ENCODE results near the gene MAPK4. TPM values are rescaled to one million over a fixed set of nuclear protein-coding genes. Genes with fewer than 3 reads are reported as not detected.

MAPK4 gene
- total and polyA plus RNA-seq, 10 of the 15 experiments (the other 5 are each of a cell fraction or from before 2014, with no cell fraction given), result 0.03 to 0.11 (median 0.06) TPM; not detected in 4

DNA sequence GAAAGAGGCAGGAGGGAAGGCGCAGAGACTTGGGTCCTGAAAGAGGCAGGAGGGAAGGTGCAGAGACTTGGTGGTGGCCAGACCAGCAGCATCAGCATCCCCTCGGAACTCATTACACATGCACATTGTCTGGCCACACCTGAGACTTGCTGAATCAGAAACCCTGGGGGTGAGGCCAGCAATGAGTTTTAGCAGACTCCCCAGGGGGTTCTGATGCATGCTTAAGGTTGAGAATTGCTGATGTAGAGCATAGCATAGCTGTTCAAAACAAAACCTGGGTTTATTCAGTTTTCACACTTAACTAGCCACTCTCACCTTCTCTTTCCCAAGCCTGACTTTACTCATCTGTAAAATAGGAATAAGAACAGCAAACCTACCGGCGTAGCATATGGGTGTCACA is 137.0 kb downstream of the MAPK4 start:
- no TSS peak for BruUV-seq (replicated peaks)
- WGBS (ENCODE audit: insufficient coverage, insufficient replicate concordance, low lambda C conversion rate, missing lambda C conversion rate), result 6% methylated on average over 4 of the region's 4 CpGs
- Histone ChIP-seq H3K27ac (ENCODE audit: control insufficient read depth, insufficient read depth) (no peak overlapping the region), H3K9ac (ENCODE audit: control insufficient read depth, insufficient read depth, low read length) (no peak overlapping the region), H3K4me3 (no peak overlapping the region), H3K4me2 (ENCODE audit: control insufficient read depth, insufficient read depth) (no peak overlapping the region), H3K79me2 (ENCODE audit: control insufficient read depth, insufficient read depth, low read length) (no peaks in the 10 kb centered on the region), H3K36me3 (ENCODE audit: control insufficient read depth in 2 of 2, insufficient read depth in 2 of 2, low read length in 1 of 2) (no peaks in the 10 kb centered on the region), H2AFZ (ENCODE audit: control insufficient read depth, low read depth, low read length) (no peak overlapping the region; the same call in 1 of the 2 replicates), H3K9me3 (replicated peaks; ENCODE audit: control insufficient read depth, insufficient read depth, low read length) (no peaks in the 10 kb centered on the region), H4K20me1 (ENCODE audit: control insufficient read depth, insufficient read depth) (no peaks in the 10 kb centered on the region), H3K4me1 (ENCODE audit: control insufficient read depth, insufficient read depth, low read length) (peaks cover 7% of the 10 kb centered on the region), H3K27me3 (replicated peaks in 1 of 2; ENCODE audit: control insufficient read depth in 2 of 2, insufficient read depth in 2 of 2, low read length in 1 of 2) (no peaks in the 10 kb centered on the region)
- TF ChIP-seq, protein P1, sequence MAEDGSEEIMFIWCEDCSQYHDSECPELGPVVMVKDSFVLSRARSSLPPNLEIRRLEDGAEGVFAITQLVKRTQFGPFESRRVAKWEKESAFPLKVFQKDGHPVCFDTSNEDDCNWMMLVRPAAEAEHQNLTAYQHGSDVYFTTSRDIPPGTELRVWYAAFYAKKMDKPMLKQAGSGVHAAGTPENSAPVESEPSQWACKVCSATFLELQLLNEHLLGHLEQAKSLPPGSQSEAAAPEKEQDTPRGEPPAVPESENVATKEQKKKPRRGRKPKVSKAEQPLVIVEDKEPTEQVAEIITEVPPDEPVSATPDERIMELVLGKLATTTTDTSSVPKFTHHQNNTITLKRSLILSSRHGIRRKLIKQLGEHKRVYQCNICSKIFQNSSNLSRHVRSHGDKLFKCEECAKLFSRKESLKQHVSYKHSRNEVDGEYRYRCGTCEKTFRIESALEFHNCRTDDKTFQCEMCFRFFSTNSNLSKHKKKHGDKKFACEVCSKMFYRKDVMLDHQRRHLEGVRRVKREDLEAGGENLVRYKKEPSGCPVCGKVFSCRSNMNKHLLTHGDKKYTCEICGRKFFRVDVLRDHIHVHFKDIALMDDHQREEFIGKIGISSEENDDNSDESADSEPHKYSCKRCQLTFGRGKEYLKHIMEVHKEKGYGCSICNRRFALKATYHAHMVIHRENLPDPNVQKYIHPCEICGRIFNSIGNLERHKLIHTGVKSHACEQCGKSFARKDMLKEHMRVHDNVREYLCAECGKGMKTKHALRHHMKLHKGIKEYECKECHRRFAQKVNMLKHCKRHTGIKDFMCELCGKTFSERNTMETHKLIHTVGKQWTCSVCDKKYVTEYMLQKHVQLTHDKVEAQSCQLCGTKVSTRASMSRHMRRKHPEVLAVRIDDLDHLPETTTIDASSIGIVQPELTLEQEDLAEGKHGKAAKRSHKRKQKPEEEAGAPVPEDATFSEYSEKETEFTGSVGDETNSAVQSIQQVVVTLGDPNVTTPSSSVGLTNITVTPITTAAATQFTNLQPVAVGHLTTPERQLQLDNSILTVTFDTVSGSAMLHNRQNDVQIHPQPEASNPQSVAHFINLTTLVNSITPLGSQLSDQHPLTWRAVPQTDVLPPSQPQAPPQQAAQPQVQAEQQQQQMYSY (CRISPR knock-in tag; IDR thresholded peaks at IDR 0.05), result no peak
- TF ChIP-seq DPF2 (IDR thresholded peaks at IDR 0.05), result no peak
- TF ChIP-seq CBX3 (IDR thresholded peaks at IDR 0.05; ENCODE audit: borderline replicate concordance, low read depth), result no peak
- TF ChIP-seq IKZF2 (IDR thresholded peaks at IDR 0.05), result no peak
- TF ChIP-seq, protein P2, sequence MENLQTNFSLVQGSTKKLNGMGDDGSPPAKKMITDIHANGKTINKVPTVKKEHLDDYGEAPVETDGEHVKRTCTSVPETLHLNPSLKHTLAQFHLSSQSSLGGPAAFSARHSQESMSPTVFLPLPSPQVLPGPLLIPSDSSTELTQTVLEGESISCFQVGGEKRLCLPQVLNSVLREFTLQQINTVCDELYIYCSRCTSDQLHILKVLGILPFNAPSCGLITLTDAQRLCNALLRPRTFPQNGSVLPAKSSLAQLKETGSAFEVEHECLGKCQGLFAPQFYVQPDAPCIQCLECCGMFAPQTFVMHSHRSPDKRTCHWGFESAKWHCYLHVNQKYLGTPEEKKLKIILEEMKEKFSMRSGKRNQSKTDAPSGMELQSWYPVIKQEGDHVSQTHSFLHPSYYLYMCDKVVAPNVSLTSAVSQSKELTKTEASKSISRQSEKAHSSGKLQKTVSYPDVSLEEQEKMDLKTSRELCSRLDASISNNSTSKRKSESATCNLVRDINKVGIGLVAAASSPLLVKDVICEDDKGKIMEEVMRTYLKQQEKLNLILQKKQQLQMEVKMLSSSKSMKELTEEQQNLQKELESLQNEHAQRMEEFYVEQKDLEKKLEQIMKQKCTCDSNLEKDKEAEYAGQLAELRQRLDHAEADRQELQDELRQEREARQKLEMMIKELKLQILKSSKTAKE (IDR thresholded peaks at IDR 0.05; ENCODE audit: low read depth, poor library complexity, severe bottlenecking), result peak; percentile 34
- peak; percentile 83 for TF ChIP-seq MEF2B (IDR thresholded peaks at IDR 0.05; ENCODE audit: partially characterized antibody, poor library complexity, severe bottlenecking)
- ChIA-PET RAD21 (ENCODE audit: unreplicated experiment) (no interaction called here), SMC1A (ENCODE audit: uncharacterized antibody, unreplicated experiment) (interaction anchor here (0.6 kb wide), 1 partner anchor 1352 kb away, joined by 3 read pairs; no protein-coding TSS in a partner anchor), CTCF (no interaction called here), POLR2A (no interaction called here)
- peak; percentile 38 for FAIRE-seq
- no peak for DNase-seq (ENCODE audit: low read depth, low spot score)
- intact Hi-C loops (cut with micrococcal nuclease; ENCODE audit: unreplicated experiment), result no loop called here
- peak; percentile 89 for ATAC-seq
- in situ Hi-C loops (cut with MboI), result no loop called here

All from GM12878 (cell line).